HG03565 (cell line): Measurements from ENCODE around the gene DHRS7C.

Source experiments
- ATAC-seq: cut with Tn5 transposase; IDR thresholded peaks from one replicate; pipeline ENCODE4 v1.9.1; 2021; ENCODE audit warnings: mild to moderate bottlenecking, moderate library complexity; ENCODE audit not compliant: unreplicated experiment

The DHRS7C gene

GRCh38 chr17:9767432-9767991 is 23.9 kb downstream of the DHRS7C start:
- no peak for ATAC-seq

GRCh38 chr17:9766970-9767369 is 24.4 kb downstream of the DHRS7C start:
- no peak for ATAC-seq

GRCh38 chr17:9765322-9765721 is 26.1 kb downstream of the DHRS7C start:
- no peak for ATAC-seq

GRCh38 chr17:9763643-9764042 is 27.7 kb downstream of the DHRS7C start:
- no peak for ATAC-seq

GRCh38 chr17:9760266-9760665 is 31.1 kb downstream of the DHRS7C start:
- no peak for ATAC-seq

- ATAC-seq, result no peak
Observed at GRCh38 chr17:9755083-9755482, 36.3 kb downstream of the DHRS7C start.

GRCh38 chr17:9750524-9750923 is 40.9 kb downstream of the DHRS7C start:
- no peak for ATAC-seq

GRCh38 chr17:9729735-9730420 is 61.5 kb downstream of the DHRS7C start:
- no peak for ATAC-seq

GRCh38 chr17:9729034-9729650 is 62.2 kb downstream of the DHRS7C start:
- ATAC-seq, result no peak

GRCh38 chr17:9728564-9728963 is 62.8 kb downstream of the DHRS7C start:
- ATAC-seq, result no peak

GRCh38 chr17:9728005-9728404 is 63.4 kb downstream of the DHRS7C start:
- no peak for ATAC-seq

- ATAC-seq, result no peak
Observed at GRCh38 chr17:9726291-9726690, 65.1 kb downstream of the DHRS7C start.

GRCh38 chr17:9725575-9725974 is 65.8 kb downstream of the DHRS7C start:
- no peak for ATAC-seq
